Measurements from ENCODE around the gene OR4A16. TPM values are rescaled to one million over a fixed set of nuclear protein-coding genes. Genes with fewer than 3 reads are reported as not detected.

The OR4A16 gene, protein sequence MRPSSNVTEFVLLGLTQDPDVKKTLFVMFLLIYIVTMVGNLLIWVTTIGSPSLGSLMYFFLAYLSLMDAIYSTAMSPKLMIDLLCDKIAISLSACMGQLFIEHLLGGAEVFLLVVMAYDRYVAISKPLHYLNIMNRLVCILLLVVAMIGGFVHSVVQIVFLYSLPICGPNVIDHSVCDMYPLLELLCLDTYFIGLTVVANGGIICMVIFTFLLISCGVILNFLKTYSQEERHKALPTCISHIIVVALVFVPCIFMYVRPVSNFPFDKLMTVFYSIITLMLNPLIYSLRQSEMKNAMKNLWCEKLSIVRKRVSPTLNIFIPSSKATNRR
- total RNA-seq, result not detected
- long read RNA-seq, donor 1, result 0 reads
- long read RNA-seq, donor 2, result 0 reads

GRCh38 chr11:55342901-55343300 lies at the start of gene OR4A16:
OR4A16 (plus strand) TSS chr11:55343201; CDS start chr11:55343201, 0 bp downstream.
- DNase-seq (ENCODE audit: low spot score), result no peak
- intact Hi-C loops (cut with DNase I), result no loop called here

GRCh38 chr11:55324500-55324899 lies 18.5 kb upstream of the OR4A16 start:
- DNase-seq (ENCODE audit: low spot score), result no peak
- intact Hi-C loops (cut with DNase I), result no loop called here

DNA sequence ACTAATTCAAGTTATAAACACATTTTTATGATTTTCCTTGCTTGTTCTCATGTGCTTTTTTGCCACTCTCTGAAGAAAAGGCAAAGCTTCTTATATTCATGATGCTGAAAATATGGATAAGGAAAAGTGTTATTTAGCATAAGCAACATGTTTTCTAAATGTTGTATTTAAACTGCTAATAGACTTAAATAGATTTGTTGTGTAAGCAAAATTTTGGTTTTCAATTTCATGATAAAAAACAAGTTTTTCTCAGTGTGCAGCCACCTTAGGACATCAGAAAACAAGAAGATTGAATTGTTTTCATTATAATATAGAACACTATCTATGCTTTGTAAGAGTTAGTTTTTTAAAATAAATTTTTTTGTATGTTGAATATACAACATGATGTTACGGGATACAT lies 2.3 kb downstream of the OR4A16 start:
- no peak for DNase-seq (ENCODE audit: low spot score)
- intact Hi-C loops (cut with DNase I), result no loop called here

GRCh38 chr11:55349032-55349431 lies 6.0 kb downstream of the OR4A16 start:
- DNase-seq (ENCODE audit: low spot score), result no peak
- intact Hi-C loops (cut with DNase I), result no loop called here

DNA sequence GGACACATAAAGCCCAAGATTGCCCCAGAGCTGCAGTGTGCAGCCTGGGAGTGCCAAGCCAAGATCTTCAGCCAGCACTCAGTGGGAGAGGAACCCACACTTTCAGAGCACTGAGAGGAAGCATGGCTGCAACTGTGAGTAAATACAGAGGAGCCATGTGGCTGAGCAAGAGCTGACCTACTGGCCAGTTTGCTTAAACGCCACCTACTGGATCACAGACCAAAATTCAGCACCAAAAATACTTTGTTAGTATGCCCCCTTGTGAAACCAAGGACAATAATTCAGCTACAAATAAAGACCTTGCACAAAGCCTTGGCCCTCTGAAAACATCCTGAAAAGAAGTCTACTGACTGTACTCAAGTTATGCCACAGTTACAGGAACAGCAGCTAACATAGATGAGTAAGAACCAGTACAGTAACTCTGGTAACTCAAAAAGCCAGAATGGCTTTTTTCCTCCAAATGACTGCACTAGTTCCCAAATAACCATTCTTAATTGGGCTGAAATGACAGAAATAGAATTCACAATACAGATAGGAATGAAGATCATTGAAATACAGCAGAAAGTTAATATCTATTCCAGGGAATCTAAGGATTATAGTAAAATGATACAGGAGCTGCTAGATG lies 14.7 kb downstream of the OR4A16 start:
- intact Hi-C loops (cut with DNase I), result no loop called here
- DNase-seq (ENCODE audit: low spot score), result no peak

GRCh38 chr11:55367674-55368073 lies 24.7 kb downstream of the OR4A16 start, which contains the start of gene OR4A15:
OR4A15 (plus strand) TSS chr11:55367974; CDS start chr11:55367974, 0 bp downstream.
- no peak for DNase-seq (ENCODE audit: low spot score)
- intact Hi-C loops (cut with DNase I), result no loop called here

Other genes with a start within 250 kb of the OR4A16 start
- gene TRIM48, start 81.0 kb upstream of the OR4A16 start, total RNA-seq, result not detected
- not detected for gene OR4A15, start 24.8 kb downstream of the OR4A16 start, total RNA-seq
- not detected for gene OR4C15, start 211.3 kb downstream of the OR4A16 start, total RNA-seq
- gene OR4C16, start 228.9 kb downstream of the OR4A16 start, total RNA-seq, result not detected